HG02798 (cell line): ENCODE measurements around the gene TAF4.

Source experiments
- ATAC-seq: cut with Tn5 transposase; IDR thresholded peaks from one replicate; pipeline ENCODE4 v1.9.1; 2021; ENCODE audit warnings: mild to moderate bottlenecking; ENCODE audit not compliant: unreplicated experiment, poor library complexity

TAF4 gene

GRCh38 chr20:61969806-61970205 lies 95.9 kb downstream of the TAF4 start:
- ATAC-seq: no peak

DNA sequence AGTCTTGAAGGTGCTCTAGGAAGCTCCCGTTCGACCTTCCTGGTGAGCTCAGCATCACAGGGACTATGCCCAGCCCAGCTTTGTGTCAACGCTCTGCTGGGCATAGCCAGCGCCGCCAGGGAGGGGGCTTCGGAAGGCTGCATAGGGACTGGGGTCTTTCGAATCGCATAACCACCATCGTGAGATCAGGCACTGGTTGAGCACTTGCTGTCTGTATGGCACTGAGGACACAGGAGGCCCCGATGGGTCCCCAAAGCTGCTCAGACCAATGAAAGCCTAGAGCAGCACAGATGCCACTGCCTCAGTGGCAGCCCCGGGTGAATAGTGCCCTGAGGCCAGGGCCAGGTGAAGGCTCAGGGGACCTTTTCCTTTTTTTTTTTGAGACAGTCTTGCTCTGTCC lies 96.7 kb downstream of the TAF4 start:
- no peak for ATAC-seq

DNA sequence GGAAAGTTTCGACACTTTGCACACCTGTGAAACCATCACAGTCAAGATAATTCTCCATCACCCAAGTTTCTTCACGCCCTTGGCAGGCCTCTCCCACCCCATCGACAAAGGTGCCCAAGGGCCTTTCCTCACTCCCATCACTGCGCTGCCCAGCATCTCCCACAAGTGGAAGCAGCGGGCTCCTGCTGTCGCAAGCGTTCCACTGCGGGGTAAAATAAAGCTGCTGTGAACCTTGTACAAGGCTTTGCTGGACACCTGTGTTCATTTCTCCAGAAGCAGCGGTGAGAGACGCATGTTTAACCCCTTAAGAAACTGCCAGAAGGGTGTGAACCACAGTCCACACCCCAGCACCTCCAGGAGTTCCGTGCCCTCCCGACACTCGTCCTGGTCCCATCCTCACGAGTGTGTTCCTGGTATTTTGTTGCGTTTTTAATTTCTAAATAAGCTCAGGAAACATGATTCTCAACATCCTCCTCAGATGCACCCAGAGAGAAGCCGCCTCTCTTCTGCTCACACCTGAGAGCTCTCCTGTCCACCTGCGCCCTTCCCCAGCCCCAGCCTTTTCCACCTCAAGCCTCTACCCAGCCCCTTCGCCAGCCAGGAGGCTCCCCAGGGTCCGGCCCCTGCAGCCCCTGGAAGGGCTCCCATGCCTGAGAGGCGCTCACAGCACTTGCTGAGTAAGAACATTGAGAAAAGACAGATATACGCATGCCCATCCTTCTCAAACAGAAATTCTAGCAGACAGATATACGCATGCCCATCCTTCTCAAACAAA lies 97.5 kb downstream of the TAF4 start:
- ATAC-seq: no peak

DNA sequence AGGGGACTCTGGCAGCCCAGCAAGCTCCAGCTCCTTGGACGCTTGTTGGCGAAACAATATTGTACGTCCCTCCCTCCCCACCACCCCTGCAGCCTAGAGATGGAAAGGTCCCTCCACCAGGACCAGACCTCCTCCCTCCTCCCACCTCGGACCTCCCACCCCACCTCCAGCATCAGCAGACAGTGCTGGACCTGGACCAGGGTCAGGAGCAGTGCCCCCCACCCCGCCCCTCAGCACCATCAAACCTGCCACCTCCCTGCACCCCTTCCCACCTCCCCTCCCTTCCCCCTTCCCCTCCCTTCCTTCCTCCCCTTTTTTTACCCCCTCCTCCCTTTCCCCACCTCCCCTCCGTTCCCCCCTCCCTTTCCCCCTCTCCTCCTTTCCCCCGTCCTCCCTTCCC lies 98.4 kb downstream of the TAF4 start:
- no peak for ATAC-seq

GRCh38 chr20:61966492-61967244 lies 99.0 kb downstream of the TAF4 start:
- no peak for ATAC-seq

GRCh38 chr20:61965606-61966491 lies 99.8 kb downstream of the TAF4 start:
- no peak for ATAC-seq

DNA sequence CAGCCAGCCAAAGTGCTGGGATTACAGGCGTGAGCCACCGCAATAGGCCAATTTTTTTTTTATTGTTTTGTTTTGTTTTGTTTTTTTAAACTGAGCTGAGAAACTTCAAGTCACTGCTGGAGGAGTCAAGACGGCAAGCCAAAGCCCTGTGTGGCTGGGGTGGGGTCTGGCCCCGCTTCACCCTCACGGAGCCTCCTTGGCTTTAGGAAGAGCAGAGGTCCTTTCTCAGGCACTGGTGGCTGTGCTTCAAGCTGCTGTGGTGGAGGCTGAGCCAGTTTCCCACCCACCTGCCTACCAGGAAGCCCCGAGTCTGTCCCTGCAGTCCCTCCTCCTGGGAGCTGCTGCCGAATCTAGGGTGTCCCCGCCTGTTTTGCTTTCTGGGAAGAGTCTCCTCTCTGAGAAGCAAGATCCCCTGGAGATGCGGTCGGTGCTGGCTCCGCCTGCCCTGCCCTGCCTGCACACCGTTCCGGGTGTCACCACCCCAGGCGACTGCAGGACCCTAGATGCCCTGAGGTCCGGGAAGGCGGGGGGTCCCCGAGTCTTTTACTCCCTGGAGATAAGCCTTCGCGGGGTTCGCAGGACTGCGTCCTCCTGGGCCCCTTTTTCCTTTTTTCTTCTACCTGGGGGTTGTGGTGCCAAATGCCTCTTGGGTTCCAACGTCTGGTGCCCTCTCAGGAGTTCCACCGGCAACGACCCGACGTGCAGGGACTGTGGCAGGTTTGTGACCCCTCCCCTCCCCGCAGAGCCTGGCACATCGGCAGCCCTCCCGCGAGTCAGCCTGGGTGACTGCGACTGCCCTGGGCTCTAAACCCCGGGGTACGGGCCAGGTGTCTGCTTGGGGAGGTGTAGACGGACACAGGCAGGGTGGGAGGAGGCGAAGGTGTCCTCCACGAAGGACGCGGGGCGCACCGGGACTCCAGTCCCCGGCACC lies 100.7 kb downstream of the TAF4 start:
- no peak for ATAC-seq

GRCh38 chr20:61963885-61964674 lies 101.6 kb downstream of the TAF4 start:
- no peak for ATAC-seq

- ATAC-seq: no peak
These were observed 102.5 kb downstream of the TAF4 start for GRCh38 chr20:61963149-61963548.

- no peak for ATAC-seq
These were observed 104.8 kb downstream of the TAF4 start for GRCh38 chr20:61960836-61961235.

GRCh38 chr20:61958773-61959700 lies 106.6 kb downstream of the TAF4 start:
- no peak for ATAC-seq

DNA sequence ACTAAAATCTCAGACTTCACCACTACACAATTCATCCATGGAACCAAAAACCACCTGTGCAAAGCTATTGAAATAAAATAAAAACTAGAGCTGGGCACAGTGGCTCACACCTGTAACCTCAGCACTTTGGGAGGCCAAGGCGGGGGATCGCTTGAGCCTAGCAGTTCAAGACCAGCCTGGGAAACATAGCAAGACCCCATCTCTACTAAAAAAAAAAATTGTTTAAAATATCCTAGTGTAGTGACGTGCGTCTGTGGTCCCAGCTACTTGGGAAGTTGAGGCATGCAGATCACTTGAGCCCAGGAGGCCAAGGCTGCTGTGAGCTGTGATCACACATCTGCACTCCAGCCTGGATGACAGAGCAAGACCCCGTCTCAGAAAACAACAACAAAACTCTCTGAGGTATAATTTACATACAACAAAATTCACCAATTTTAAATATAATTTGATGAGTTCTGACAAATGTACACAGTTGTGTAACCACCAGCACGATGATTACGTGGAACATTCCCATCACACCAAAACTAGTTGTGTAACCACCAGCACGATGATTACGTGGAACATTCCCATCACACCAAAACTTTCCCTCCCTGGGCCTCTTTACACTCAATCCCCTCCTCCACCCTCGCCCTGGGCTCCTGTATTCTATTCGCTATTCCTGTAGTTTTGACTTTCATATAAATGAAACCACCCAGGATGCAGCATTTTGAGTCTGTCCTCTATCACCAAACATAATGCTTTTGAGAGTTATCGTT lies 107.5 kb downstream of the TAF4 start:
- ATAC-seq: no peak

DNA sequence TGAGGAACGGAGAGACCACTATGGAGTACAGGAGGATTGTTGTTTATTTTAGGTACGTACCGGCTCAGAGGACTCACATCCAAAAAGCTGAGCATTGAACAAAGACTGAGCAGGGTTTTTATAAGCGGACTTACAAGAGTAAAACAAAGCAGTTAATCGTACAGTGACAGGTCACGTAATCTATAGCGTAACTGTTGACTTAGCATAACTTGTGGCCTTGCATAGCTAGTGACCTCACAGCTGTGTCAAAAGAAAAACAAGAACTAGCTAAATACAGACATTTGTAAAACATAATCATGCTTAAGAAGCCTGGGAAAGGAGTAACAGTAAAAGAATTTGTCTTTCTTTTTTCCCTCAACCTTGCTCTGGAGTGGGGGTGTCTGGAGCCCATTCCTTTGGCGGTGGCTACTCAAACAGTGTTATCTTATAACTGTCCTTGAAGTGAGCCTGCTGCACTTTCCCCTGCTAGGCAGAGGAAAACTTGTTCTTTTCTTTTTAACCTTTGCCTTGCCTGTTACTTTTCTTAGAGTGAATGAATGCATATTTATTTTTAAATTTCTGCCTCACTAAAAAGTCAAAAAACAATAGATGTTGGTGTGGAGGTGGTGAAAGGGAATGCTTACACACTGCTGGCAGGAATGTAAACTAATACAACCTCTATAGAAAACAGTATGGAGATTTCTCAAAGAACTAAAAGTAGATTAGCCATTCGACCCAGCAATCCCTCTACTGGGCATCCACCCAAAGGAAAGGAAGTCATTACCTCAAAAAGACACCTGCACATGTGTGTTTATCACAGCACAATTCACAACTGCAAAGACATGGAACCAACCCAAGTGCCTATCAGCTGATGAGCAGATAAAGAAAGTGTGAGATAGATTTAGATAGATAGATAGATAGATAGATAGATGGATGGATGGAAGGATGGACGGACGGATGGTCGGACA lies 109.0 kb downstream of the TAF4 start:
- no peak for ATAC-seq

DNA sequence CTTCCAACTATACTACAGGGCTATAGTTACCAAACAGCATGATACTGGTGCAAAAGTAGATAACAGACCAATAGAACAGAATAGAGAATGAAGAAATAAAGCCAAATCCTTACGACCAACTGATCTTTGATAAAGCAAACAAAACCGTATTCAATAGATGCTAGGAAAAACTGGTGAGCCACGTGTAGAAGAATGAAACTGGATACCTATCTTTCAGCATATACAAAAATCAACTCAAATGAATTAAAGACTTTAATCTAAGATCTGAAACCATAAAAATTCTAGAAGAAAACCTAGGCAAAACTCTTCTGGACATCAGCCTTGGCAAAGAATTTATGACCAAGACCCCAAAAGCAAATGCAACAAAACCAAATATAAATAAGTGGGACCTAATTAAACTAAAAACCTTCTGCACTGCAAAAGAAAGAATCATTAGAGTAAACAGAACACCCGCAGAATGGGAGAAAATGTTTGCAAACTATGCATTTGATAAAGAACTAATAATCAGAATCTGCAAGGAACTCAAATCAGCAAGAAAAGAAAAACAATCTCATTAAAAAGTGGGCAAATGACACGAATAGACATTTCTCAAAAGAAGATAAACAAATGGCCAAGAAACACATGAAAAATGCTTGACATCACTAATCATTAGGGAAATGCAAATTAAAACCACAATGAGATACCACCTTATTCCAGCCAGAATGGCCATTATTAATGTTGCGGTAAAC lies 109.8 kb downstream of the TAF4 start:
- ATAC-seq: no peak

DNA sequence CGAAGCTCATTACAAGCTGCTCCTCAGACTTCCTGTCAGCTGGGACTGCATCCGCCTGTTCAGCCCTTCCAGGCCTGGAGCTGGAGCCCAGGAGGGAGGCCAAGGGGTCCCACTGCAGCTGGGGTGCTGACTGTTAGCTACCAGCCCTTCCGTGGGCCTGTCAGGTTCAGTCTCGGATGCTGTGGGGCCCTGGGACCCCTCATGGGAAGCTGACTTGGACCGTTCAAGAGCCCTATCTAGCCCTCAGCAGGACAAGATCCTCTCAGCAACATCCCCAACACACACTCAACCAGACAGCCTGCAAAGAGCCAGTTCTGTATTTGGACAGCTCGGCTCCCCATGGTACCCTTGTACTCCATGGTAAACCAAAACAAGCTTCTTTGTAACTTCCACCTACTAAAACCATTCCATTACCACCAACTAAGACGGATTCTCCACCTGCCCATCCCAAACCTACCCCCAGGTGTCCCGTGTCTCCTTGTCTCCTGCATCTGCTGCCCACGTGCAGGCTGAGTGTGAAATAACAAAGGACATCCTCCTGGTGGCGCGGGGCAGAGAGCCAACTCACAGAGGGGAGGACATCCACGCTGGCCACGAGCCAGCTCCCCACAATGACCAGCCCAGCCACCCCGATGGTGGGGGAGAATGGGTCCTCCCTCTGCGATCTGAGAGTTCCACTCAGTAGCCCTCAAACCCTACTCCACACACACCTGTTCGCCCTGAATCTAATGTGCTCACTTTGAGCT lies 111.2 kb downstream of the TAF4 start:
- no peak for ATAC-seq
